GM21360 (cell line): ENCODE measurements around the gene ZNF229.
"Not testable (repeated sequence)": the region's sequence is repeated elsewhere in the genome, so short reads cannot be mapped to it uniquely, and the experiment has no call there.

Experiments
- ATAC-seq: cut with Tn5 transposase; IDR thresholded peaks from one replicate; pipeline ENCODE4 v1.9.1; 2021; ENCODE audit warnings: mild to moderate bottlenecking, moderate library complexity; ENCODE audit not compliant: unreplicated experiment

Gene ZNF229

GRCh38 chr19:44447916-44448674 lies at the start of gene ZNF229:
Gene ZNF229 (minus strand): TSS chr19:44448472. CDS start chr19:44442847, 5,625 bp downstream.
- ATAC-seq = no peak

- ATAC-seq = no peak
Observed at GRCh38 chr19:44496711-44497110, 48.4 kb upstream of the ZNF229 start.

GRCh38 chr19:44476559-44477408 lies 28.5 kb upstream of the ZNF229 start:
- no peak for ATAC-seq

DNA sequence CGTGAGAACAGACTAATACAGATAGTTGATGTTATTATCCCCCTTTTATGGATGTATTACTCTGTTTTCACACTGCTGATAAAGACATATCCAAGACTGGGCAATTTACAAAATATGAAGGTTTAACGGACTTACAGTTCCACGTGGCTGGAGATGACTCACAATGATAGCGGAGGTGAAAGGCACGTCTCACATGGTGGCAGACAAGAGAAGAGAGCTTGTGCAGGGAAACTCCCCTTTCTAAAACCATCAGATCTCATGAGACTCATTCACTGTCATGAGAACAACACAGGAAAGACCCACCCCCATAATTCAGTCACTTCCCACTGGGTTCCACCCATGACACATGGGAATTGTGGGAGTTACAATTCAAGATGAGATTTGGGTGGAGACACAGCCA lies 20.5 kb upstream of the ZNF229 start:
- ATAC-seq = not testable (repeated sequence)

GRCh38 chr19:44462600-44463286 lies 14.5 kb upstream of the ZNF229 start:
- ATAC-seq = not testable (repeated sequence)

DNA sequence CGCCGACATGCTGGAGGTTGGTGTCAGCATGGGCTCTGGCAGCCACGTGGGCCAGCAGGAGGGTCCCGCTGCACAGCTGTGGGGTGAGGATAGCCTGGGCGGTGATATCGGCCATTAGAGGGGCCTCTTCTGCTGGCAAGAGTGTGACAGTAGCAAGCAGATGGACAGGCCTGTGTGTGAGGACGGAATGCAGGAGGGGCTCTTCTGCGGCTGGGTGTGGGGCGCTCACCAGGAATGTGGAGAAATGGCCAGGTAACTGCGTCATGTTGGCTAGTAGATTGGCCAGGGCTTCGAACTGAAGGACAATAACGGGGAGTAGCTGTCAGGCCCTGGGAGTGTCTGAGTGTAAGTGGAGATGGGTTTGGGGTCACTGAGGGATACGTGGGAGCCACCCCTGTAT lies 7.7 kb upstream of the ZNF229 start:
- ATAC-seq = not testable (repeated sequence)

- no peak for ATAC-seq
Observed at GRCh38 chr19:44455100-44455499, 6.8 kb upstream of the ZNF229 start.

- no peak for ATAC-seq
Observed at GRCh38 chr19:44452367-44452766, 4.1 kb upstream of the ZNF229 start.

DNA sequence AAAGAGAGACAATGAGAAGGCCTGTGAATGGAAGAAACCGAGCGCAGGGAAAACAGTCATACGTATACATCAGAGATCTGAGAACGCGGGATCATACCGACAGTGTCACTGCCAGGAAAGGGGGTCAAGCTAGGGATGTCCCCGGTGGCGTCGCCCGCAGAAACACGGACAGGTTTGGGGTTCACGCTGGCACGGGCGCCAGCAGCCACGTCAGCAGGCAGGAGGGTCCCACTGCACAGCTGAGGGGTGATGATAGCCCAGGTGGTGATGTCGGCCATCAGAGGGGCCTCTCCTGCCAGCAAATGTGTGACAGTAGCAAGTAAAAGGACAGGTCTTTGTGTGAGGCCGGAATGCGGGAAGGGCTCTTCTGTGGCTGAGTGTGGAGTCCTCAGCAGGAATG lies 3.4 kb upstream of the ZNF229 start:
- ATAC-seq = no peak

GRCh38 chr19:44438441-44438840 lies 9.8 kb downstream of the ZNF229 start:
- ATAC-seq = no peak

DNA sequence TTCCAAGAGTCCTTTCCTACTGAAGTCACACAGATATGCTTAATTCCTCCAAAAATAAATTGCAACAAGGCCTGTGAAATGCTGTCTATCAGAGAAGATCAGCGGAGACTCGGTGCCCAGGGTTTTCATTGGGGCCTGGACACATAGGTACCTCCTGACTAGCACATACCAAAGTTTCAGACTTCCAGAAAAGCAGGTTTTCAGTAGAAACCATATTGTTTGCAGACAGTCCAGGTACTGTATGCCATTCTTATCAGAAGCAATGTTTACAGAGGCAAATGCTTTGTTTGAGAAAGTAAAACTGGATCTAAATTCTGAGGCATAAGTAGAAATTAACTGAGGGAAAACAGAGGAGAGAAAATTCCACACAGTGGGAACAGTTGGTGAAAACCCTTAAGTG lies 12.8 kb downstream of the ZNF229 start:
- no peak for ATAC-seq

DNA sequence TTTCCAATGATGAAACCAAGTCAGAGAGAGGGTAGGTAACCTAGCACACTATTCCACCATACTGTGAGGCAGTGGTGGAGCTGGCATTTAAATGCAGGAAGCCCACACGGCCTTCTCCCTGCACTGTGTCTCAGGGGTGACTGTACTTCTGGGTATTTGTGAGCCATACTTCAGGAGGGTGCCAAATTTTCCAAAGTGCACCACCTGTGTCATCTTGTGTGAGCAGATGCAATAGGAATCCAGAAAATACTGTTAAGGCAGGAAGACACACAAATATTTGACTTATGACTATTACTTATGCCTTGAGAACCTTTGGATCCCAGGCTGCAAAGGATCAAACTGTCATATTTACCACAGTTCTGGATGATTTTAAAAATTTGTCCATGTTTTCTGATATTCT lies 17.3 kb downstream of the ZNF229 start:
- ATAC-seq = no peak

DNA sequence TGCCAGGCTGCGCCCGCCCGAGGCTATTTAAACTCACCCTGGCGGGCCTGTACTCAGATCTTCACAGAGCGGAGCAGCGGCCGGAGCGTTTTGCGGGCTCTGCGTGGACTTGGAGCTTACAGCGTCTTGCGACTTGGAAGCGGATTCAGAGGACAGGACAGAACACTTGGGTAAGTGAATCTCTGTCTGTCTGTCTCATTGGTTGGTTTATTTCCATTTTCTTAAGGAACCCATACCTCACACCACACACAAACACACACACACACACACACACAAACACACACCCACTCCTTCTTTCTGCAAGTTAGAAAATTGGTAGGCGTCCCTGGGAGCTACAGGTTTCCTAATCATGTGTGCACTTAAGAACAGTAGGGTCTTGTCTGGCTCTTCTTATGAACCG lies 32.7 kb downstream of the ZNF229 start:
- ATAC-seq = not testable (repeated sequence)

DNA sequence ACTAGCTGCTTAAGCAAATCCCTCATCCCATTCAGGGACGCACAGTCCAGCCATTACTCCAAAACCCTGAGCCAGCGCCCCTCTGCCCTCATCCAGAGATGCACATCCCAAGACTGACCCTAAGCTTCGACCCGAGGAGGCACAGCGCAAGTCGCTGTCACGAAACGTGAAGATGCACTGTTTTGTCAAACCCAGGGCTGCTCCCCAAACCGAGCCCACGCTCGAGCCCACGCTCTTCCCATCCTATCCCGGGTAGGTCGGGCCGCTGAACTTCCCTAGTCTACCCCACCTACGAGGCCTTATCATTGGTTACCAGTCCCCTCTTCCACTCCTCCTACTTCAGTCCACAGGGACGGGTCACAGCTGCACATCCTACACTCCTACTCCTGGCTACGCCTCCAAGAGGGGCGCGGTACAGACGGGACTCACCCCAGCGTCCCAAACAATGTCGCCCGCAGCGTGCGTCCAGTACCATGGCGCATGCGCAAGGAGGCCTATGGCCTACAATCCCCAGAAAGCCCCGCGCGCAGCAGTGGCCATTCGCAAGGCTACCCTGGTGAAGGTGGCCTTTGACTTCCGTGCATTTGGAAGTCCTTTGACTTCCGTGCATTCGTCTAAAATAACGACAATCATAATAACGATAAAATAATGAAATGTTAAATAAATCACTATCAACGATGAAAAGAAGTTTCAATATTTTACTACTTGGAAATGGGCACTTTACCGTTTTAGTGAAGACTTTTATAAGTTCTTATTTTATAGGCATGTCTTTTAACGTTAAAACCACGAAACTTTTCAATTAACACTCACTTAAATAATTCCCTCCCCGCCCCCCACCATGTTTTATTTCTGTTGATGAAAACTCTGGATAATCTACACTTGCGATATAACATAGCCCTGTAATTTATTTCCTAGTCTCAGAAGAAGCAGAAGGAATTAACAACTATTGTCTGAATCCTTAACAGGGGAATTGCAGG lies 46.8 kb downstream of the ZNF229 start, which contains the start of gene ZNF285:
TSS of gene ZNF285 (minus strand) at position 470 of the 977 bp plus-strand sequence. CDS start 4,395 bp downstream, outside the sequence.
- ATAC-seq = no peak

DNA sequence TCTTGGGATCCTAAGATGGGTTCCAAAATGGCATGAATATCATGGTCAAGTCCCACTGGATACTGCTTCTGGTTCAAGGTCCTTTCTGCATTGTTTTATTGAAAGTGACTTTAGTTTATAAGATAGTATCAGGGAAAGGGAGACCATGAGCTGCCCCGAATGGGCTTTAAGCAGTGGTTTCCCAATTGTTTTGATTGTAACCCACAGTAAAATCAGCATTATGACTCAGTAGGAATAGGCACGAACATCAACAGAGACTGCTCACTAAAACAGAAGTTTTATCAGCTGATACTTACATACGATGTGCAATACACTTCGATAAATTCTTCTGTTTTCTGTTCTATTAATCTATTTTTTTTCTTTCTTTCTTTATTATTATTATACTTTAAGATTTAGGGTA lies 59.0 kb downstream of the ZNF229 start:
- not testable (repeated sequence) for ATAC-seq
